Measurements from ENCODE around the gene CAPN15.

Gene CAPN15

DNA sequence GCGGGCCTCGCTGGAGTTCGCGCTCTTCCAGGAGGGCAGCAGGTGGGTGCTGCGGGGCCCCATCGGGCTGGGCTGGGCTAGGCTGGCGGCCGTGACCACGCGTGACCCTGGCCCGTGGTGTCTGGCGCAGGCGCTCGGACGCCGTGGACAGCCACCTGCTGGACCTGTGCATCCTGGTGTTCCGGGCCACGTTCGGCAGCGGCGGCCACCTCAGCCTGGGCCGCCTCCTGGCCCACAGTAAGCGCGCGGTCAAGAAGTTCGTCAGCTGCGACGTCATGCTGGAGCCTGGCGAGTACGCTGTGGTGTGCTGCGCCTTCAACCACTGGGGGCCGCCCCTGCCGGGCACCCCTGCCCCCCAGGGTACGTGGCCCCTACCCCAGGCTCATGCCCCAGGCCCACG lies 24.7 kb downstream of the CAPN15 start:
- H3K9me3 ChIP-seq (ENCODE audit: control insufficient read depth, insufficient read depth, low read length), result no peaks in the 10 kb centered on the region
- H3K27ac ChIP-seq (ENCODE audit: low read depth, low read length), result no peak overlapping the region
- H3K9ac ChIP-seq (ENCODE audit: low read depth, low read length), result no peak overlapping the region
- H3K27me3 ChIP-seq (ENCODE audit: control insufficient read depth, insufficient read depth, low read length), result no peaks in the 10 kb centered on the region
- H3K36me3 ChIP-seq (ENCODE audit: control insufficient read depth, insufficient read depth, low read length), result peaks cover 17% of the 10 kb centered on the region
- no peaks in the 10 kb centered on the region for H3K4me1 ChIP-seq (ENCODE audit: control insufficient read depth, insufficient read depth, low read length)
- no peak overlapping the region for H3K4me3 ChIP-seq (ENCODE audit: low read depth, low read length)

DNA sequence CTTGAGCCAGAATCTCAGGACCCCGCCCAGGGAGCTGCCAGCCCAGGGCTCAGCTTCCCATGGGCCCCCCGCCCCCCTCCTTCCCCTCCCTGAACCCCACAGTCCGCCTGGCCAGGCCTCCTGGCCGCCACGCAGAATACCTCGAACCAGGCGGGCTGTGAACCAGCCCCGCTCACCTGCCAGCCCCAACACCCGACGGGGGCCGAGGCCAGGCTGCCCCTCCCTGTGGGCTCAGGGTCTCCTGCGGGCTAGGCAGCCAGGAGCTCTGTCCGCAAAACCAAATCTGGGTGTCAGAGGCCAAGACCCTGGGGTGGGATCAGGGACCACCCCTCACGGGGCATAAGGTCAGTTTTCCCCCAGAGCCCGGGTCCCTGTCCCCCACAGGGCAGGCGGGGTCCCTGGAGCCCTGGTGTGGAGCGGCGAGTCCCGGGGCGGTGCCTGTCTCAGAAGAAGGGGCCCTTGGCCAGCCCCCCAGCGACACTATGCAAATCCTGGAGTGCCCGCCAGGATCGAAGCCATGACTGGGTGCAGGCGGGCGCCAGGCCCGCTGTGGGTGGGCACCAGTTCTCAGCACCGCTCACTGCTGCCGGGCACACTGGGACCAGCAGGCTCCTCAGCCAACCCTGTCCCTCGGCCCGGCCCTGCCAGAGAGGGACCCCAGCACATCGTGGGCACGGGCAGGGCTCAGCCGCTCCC lies 26.2 kb downstream of the CAPN15 start:
- Histone ChIP-seq H3K4me1 (ENCODE audit: control insufficient read depth, insufficient read depth, low read length) (no peaks in the 10 kb centered on the region), H3K9ac (ENCODE audit: low read depth, low read length) (no peak overlapping the region), H3K4me3 (ENCODE audit: low read depth, low read length) (no peak overlapping the region), H3K36me3 (ENCODE audit: control insufficient read depth, insufficient read depth, low read length) (peaks cover 14% of the 10 kb centered on the region), H3K27me3 (ENCODE audit: control insufficient read depth, insufficient read depth, low read length) (peaks cover 4% of the 10 kb centered on the region), H3K9me3 (ENCODE audit: control insufficient read depth, insufficient read depth, low read length) (no peaks in the 10 kb centered on the region), H3K27ac (ENCODE audit: low read depth, low read length) (no peak overlapping the region)

DNA sequence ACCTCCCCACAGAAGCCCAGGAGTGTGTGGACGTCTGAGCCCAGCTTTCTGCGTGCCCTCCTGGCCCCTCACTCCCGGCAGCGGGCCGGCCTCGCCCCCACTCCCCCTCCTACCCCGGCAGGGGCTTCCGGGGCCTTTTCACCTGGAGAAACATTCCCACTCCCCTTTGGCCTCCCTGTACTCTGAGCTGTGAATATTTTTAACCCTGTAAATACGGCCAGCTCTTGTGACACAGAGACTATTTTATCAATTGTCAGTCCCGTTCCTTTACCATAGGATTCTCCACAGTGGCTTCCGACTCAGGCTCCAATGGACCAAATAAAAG lies 26.7 kb downstream of the CAPN15 start:
- H3K9ac ChIP-seq (ENCODE audit: low read depth, low read length), result no peak overlapping the region
- peaks cover 10% of the 10 kb centered on the region for H3K27me3 ChIP-seq (ENCODE audit: control insufficient read depth, insufficient read depth, low read length)
- H3K4me1 ChIP-seq (ENCODE audit: control insufficient read depth, insufficient read depth, low read length), result no peaks in the 10 kb centered on the region
- no peak overlapping the region for H3K4me3 ChIP-seq (ENCODE audit: low read depth, low read length)
- peaks cover 14% of the 10 kb centered on the region for H3K36me3 ChIP-seq (ENCODE audit: control insufficient read depth, insufficient read depth, low read length)
- no peaks in the 10 kb centered on the region for H3K9me3 ChIP-seq (ENCODE audit: control insufficient read depth, insufficient read depth, low read length)
- no peak overlapping the region for H3K27ac ChIP-seq (ENCODE audit: low read depth, low read length)

DNA sequence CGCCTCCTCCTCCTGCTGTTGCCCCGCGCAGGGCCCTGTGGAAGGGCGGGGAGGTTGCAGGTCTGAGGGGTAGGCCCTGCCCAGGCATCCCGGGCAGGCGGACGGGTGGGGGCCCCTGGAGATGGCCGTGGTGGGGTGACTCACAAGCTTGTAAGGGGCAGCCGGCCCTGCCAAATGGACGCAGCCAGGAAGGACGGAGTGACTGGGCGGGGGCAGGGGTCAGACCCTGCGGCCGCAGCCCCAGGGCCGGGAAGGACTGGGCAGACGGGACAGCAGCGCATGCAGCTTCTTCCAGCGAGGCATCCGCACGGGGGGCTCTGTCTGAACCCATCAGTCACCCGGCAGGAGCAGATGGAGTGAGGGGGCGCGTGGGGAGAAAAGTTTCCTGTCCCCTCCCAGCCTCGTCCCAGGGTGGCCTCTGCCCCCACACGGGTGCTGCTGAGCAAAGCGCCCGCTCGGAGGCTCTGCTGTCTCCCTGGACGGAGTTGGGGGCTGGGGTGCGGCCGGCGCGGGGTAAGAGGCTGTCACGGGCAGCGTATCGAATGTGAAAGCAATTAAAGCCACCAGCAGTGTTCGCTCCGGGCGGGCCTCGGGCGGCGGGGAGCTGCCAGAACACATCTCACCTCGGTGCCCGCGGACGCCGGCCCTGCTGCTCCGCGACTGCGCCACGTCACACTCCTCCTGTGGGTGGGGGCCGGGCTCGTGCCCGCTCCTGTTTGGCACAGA lies 27.3 kb downstream of the CAPN15 start:
- Histone ChIP-seq H3K27me3 (ENCODE audit: control insufficient read depth, insufficient read depth, low read length) (peaks cover 15% of the 10 kb centered on the region), H3K9me3 (ENCODE audit: control insufficient read depth, insufficient read depth, low read length) (no peaks in the 10 kb centered on the region), H3K9ac (ENCODE audit: low read depth, low read length) (no peak overlapping the region), H3K4me3 (ENCODE audit: low read depth, low read length) (no peak overlapping the region), H3K36me3 (ENCODE audit: control insufficient read depth, insufficient read depth, low read length) (peaks cover 14% of the 10 kb centered on the region), H3K4me1 (ENCODE audit: control insufficient read depth, insufficient read depth, low read length) (no peaks in the 10 kb centered on the region), H3K27ac (ENCODE audit: low read depth, low read length) (no peak overlapping the region)

DNA sequence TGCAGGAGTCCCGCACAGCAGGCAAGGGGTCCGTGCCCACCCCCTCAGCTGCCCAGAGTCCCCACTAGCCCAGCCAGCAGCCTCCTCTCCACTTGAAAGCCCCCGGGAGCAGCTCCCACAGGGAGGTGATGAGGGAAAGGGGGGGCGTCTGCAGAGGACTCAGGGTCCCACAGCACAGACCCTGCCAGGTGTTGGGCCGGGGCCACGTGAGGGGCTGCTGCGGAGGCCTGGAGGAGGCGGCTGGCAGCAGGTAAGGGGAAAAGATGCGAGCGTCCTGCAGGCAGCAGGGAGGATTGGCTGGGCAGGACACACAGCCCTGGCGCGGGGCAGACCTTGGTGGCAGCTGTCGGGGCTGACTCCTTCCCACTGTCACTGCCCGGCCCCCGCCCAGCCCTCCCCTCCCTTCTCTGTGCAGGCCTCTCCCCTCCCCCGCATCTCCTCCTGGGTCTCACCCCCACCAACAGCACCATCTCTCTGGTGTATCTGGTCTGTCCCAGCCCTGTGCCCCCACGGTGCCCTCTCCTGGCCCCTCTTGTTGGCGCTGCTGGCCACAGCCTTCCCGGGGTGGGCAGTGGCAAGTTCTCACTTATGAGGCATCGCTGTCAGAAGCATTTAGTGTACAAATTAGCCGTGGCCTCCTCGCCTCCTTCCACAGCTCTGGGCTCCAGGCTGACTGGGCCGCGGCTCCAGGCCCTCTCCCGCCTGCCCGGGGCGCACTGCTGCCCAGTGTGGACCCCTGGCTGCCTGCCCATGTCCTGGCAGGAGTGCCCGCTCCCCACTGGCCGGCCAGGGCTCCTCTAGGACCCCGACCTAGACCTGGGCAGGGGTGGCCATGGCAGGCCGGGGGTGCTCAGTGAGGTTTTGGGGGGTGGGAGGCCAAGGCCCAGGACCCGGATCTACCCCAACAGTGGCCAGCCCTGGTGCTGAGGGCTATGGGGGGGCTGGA lies 28.3 kb downstream of the CAPN15 start:
- no peaks in the 10 kb centered on the region for H3K4me1 ChIP-seq (ENCODE audit: control insufficient read depth, insufficient read depth, low read length)
- no peak overlapping the region for H3K9ac ChIP-seq (ENCODE audit: low read depth, low read length)
- no peaks in the 10 kb centered on the region for H3K9me3 ChIP-seq (ENCODE audit: control insufficient read depth, insufficient read depth, low read length)
- no peak overlapping the region for H3K27ac ChIP-seq (ENCODE audit: low read depth, low read length)
- H3K4me3 ChIP-seq (ENCODE audit: low read depth, low read length), result no peak overlapping the region
- H3K36me3 ChIP-seq (ENCODE audit: control insufficient read depth, insufficient read depth, low read length), result peaks cover 14% of the 10 kb centered on the region
- H3K27me3 ChIP-seq (ENCODE audit: control insufficient read depth, insufficient read depth, low read length), result peaks cover 23% of the 10 kb centered on the region

DNA sequence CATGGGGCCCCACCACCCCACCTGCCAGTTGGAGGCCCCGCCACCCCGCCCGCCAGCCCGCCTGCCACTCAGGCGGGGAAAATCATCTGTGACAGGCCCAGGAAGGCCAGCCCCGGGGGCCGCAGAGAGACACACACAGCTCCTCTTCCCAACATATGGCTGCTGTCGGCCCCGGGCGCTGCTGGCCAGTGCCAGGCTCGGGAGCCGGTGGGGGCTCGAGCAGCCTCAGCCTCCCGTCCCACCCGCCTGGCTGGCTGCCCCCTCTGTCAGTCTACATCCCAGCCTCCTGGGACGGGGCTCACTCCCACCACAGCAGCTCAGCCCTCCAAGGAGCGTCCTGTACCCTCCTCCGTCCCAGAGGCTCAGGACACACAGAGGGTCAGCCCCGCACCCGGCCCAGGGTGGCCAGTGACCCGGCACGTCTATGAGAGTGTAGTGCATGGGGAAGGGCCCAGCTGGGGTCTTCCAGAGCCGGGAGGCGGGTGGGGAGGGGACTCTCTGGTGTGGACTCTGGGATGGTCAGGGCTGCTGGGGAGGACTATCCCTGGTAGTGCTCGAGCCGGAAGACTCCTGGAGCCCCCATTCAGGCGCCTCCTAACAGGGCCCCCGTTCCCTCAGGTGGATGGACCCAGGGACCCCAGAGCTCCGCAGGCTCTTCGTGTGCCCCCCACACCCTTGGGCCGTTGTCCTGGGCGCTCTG lies 29.1 kb downstream of the CAPN15 start:
- H3K27ac ChIP-seq (ENCODE audit: low read depth, low read length), result no peak overlapping the region
- H3K4me1 ChIP-seq (ENCODE audit: control insufficient read depth, insufficient read depth, low read length), result no peaks in the 10 kb centered on the region
- peaks cover 9% of the 10 kb centered on the region for H3K36me3 ChIP-seq (ENCODE audit: control insufficient read depth, insufficient read depth, low read length)
- H3K4me3 ChIP-seq (ENCODE audit: low read depth, low read length), result no peak overlapping the region
- peaks cover 31% of the 10 kb centered on the region for H3K27me3 ChIP-seq (ENCODE audit: control insufficient read depth, insufficient read depth, low read length)
- H3K9ac ChIP-seq (ENCODE audit: low read depth, low read length), result no peak overlapping the region
- no peaks in the 10 kb centered on the region for H3K9me3 ChIP-seq (ENCODE audit: control insufficient read depth, insufficient read depth, low read length)

DNA sequence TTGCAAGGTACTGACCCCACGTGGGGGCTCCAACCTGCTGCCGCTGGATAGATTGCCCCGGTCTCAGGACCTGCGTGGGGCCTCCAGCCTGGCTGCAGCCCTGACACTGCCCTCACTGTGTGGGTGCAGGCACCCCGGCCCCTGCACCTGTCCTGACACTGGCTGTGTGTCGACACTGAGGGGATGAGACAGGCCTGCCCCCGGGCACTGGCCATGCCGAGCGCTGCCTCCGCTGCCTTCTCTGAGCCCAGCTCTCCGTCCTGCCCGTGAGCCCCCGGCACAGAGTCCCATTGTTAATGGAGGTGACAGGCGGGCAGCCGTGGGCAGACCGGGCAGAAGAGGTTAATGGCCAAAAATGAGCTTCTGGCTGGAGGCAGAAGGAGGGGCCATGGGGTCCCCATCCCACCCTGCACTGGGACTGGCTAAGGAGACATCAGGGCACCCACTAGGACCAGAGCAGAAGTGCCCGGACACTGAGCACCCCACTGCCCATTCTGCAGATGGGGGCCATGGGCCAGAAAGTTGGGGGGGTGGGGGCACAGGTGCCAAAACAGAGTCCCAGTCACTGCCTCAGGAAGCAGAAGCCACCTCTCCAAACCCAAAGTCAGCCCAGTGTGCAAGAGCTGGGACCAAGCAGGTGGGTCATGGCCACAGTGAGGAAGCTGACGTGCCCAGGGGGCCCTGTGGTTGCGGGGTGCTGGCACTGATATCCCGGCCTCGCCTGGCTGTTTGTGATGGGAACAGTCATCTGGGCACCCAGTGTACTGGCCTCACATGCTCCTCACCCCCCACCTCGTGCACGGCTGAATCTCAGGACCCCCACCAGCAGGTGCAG lies 30.2 kb downstream of the CAPN15 start:
- H3K27me3 ChIP-seq (ENCODE audit: control insufficient read depth, insufficient read depth, low read length), result peaks cover 42% of the 10 kb centered on the region
- no peak overlapping the region for H3K4me3 ChIP-seq (ENCODE audit: low read depth, low read length)
- H3K9me3 ChIP-seq (ENCODE audit: control insufficient read depth, insufficient read depth, low read length), result no peaks in the 10 kb centered on the region
- no peaks in the 10 kb centered on the region for H3K4me1 ChIP-seq (ENCODE audit: control insufficient read depth, insufficient read depth, low read length)
- H3K9ac ChIP-seq (ENCODE audit: low read depth, low read length), result no peak overlapping the region
- H3K36me3 ChIP-seq (ENCODE audit: control insufficient read depth, insufficient read depth, low read length), result no peaks in the 10 kb centered on the region
- no peak overlapping the region for H3K27ac ChIP-seq (ENCODE audit: low read depth, low read length)

DNA sequence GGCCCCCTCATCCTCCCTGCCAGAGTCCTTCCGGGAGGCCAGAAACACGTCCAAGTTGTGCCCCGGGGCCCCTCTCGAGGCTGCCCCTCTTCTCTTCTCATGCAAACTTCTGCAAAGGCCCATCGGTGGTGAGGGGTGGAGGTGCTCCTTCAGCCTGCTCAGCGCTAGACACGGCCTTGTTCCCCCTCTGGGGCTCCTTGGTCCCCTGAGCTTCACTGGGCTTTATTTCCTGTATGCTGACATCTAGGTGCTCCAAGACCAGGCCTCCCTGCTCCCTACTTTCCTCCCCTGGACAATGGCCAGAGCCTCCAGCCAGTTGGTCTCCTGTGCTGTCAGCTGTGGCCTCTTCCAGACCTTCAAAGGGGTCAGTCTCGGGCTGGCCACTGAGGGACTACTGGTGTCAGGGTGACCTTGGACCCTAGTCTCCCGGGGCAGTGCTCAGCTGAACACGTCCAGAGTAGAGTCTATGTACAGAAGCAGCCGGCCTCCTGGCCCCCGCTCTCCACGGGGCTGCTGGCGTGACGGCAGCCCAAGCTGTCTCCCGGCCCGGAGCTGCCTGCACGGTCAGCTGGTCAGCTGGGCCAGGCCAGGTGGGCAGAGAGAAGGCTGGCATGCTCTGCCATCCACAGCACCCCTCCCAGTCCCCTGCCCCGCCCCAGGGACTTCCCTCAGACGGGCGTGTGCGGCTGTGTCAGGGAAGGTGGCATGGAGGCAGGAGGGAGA lies 30.9 kb downstream of the CAPN15 start:
- Histone ChIP-seq H3K4me3 (ENCODE audit: low read depth, low read length) (no peak overlapping the region), H3K27ac (ENCODE audit: low read depth, low read length) (no peak overlapping the region), H3K9ac (ENCODE audit: low read depth, low read length) (no peak overlapping the region)

DNA sequence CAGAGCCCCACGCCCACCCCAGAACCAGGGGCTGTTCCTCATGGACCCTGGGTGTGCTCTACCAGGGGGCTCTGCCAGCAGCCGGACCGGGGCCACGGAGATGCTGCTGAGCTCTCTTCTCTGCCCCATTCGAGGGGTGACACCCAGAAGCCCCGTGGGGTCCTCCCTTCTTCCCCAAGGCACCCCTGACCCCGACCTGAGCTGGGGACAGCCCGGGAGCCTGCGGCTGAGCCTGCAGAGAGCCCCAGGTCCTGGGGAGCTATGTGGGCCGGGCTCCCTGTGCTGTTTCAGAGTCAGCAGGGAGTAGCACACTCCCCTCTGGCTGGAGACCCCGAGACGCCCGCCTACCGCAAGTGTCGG lies 31.5 kb downstream of the CAPN15 start:
- Histone ChIP-seq H3K27me3 (ENCODE audit: control insufficient read depth, insufficient read depth, low read length) (peaks cover 42% of the 10 kb centered on the region), H3K9ac (ENCODE audit: low read depth, low read length) (no peak overlapping the region), H3K4me1 (ENCODE audit: control insufficient read depth, insufficient read depth, low read length) (no peaks in the 10 kb centered on the region), H3K27ac (ENCODE audit: low read depth, low read length) (no peak overlapping the region), H3K36me3 (ENCODE audit: control insufficient read depth, insufficient read depth, low read length) (no peaks in the 10 kb centered on the region), H3K9me3 (ENCODE audit: control insufficient read depth, insufficient read depth, low read length) (no peaks in the 10 kb centered on the region), H3K4me3 (ENCODE audit: low read depth, low read length) (no peak overlapping the region)

More for the DNA sequence above, 30.9 kb downstream of the CAPN15 start:
- Histone ChIP-seq H3K27me3 (ENCODE audit: control insufficient read depth, insufficient read depth, low read length) (peaks cover 42% of the 10 kb centered on the region), H3K9me3 (ENCODE audit: control insufficient read depth, insufficient read depth, low read length) (no peaks in the 10 kb centered on the region), H3K36me3 (ENCODE audit: control insufficient read depth, insufficient read depth, low read length) (no peaks in the 10 kb centered on the region), H3K4me1 (ENCODE audit: control insufficient read depth, insufficient read depth, low read length) (no peaks in the 10 kb centered on the region)

Data from HUES48 (cell line).